ENCODE results near the gene SSBP3. TPM values are rescaled to one million over a fixed set of nuclear protein-coding genes. Genes with fewer than 3 reads are reported as not detected.

SSBP3 gene
- polyA plus RNA-seq, 1 donor (not counting 4 experiments of a cell fraction or from before 2014, with no cell fraction given): 16.9 TPM

- H3K27me3 ChIP-seq (ENCODE audit: control insufficient read depth, extremely low read depth, insufficient read depth, low read length): no peaks in the 10 kb centered on the region
- peaks cover 26% of the 10 kb centered on the region for H3K4me1 ChIP-seq (ENCODE audit: control insufficient read depth, extremely low read depth, insufficient read depth, low read length)
- H3K9me3 ChIP-seq (ENCODE audit: control insufficient read depth, low read depth, low read length): no peaks in the 10 kb centered on the region
- no peak overlapping the region for H3K27ac ChIP-seq (ENCODE audit: control insufficient read depth, insufficient read depth, low read length)
- no peak overlapping the region for H3K9ac ChIP-seq (ENCODE audit: control insufficient read depth, extremely low read depth, insufficient read depth, low read length)
- H3K4me3 ChIP-seq (ENCODE audit: control insufficient read depth in 2 of 3, extremely low read depth in 1 of 3, insufficient read depth in 2 of 3, low read depth in 1 of 3, low read length in 3 of 3): no peak overlapping the region
- FAIRE-seq: no peak
- no peak for DNase-seq (ENCODE audit: low read depth, low spot score)
- H3K4me2 ChIP-seq (ENCODE audit: control insufficient read depth, extremely low read depth, insufficient read depth, low read depth, low read length): no peak overlapping the region
- dilution Hi-C loops (cut with MboI; ENCODE audit: extremely low pct_ligation_motif_present, low sequenced_read_pairs): no loop called here
- no peaks in the 10 kb centered on the region for H3K36me3 ChIP-seq (ENCODE audit: control insufficient read depth in 2 of 2, extremely low read depth in 1 of 2, insufficient read depth in 2 of 2, low read length in 2 of 2)
- peaks cover 2% of the 10 kb centered on the region for H3K79me2 ChIP-seq (ENCODE audit: control insufficient read depth, insufficient read depth, low read length)
- no peaks in the 10 kb centered on the region for H3K9me1 ChIP-seq (ENCODE audit: control insufficient read depth, extremely low read depth, insufficient read depth, low read length)
- H2AFZ ChIP-seq (ENCODE audit: control insufficient read depth, low read length): no peak overlapping the region
- no peaks in the 10 kb centered on the region for H4K20me1 ChIP-seq (ENCODE audit: control insufficient read depth, extremely low read depth, insufficient read depth, low read length)
- TF ChIP-seq CTCF (optimal IDR thresholded peaks at IDR 0.05 in 1 of 3, IDR thresholded peaks at IDR 0.05 in 1 of 3, conservative IDR thresholded peaks at IDR 0.05 in 1 of 3; ENCODE audit: extremely low read depth in 1 of 3, insufficient read depth in 2 of 3, low read length in 3 of 3) (no peak), EZH2 (IDR thresholded peaks at IDR 0.05; ENCODE audit: low read length) (no peak)
Measured at GRCh38 chr1:54409156-54410142, 3.3 kb upstream of the SSBP3 start.

GRCh38 chr1:54408147-54409066, 2.2 kb upstream of the SSBP3 start:
- DNase-seq (ENCODE audit: low read depth, low spot score) (peak; percentile 28), FAIRE-seq (peak; percentile 84)
- H3K9me1 ChIP-seq (ENCODE audit: control insufficient read depth, extremely low read depth, insufficient read depth, low read length): no peaks in the 10 kb centered on the region
- no peaks in the 10 kb centered on the region for H3K27me3 ChIP-seq (ENCODE audit: control insufficient read depth, extremely low read depth, insufficient read depth, low read length)
- H3K4me2 ChIP-seq (ENCODE audit: control insufficient read depth, extremely low read depth, insufficient read depth, low read depth, low read length): peak overlapping the region; percentile 97
- H3K27ac ChIP-seq (ENCODE audit: control insufficient read depth, insufficient read depth, low read length): peak overlapping the region; percentile 69
- H2AFZ ChIP-seq (ENCODE audit: control insufficient read depth, low read length): peak overlapping the region; percentile 27
- H3K36me3 ChIP-seq (ENCODE audit: control insufficient read depth in 2 of 2, extremely low read depth in 1 of 2, insufficient read depth in 2 of 2, low read length in 2 of 2): no peaks in the 10 kb centered on the region
- H3K79me2 ChIP-seq (ENCODE audit: control insufficient read depth, insufficient read depth, low read length): peaks cover 2% of the 10 kb centered on the region
- dilution Hi-C loops (cut with MboI; ENCODE audit: extremely low pct_ligation_motif_present, low sequenced_read_pairs): no loop called here
- TF ChIP-seq CTCF (optimal IDR thresholded peaks at IDR 0.05 in 1 of 3, IDR thresholded peaks at IDR 0.05 in 1 of 3, conservative IDR thresholded peaks at IDR 0.05 in 1 of 3; ENCODE audit: extremely low read depth in 1 of 3, insufficient read depth in 2 of 3, low read length in 3 of 3): no peak
- no peak for TF ChIP-seq EZH2 (IDR thresholded peaks at IDR 0.05; ENCODE audit: low read length)
- H4K20me1 ChIP-seq (ENCODE audit: control insufficient read depth, extremely low read depth, insufficient read depth, low read length): no peaks in the 10 kb centered on the region
- H3K4me1 ChIP-seq (ENCODE audit: control insufficient read depth, extremely low read depth, insufficient read depth, low read length): peaks cover 36% of the 10 kb centered on the region
- H3K4me3 ChIP-seq (ENCODE audit: control insufficient read depth in 2 of 3, extremely low read depth in 1 of 3, insufficient read depth in 2 of 3, low read depth in 1 of 3, low read length in 3 of 3): no peak overlapping the region
- H3K9ac ChIP-seq (ENCODE audit: control insufficient read depth, extremely low read depth, insufficient read depth, low read length): peak overlapping the region; percentile 25
- H3K9me3 ChIP-seq (ENCODE audit: control insufficient read depth, low read depth, low read length): no peaks in the 10 kb centered on the region
